IMR-90 (cell line): ENCODE results near the gene LOC101059915.
"Not testable (repeated sequence)": the region's sequence is repeated elsewhere in the genome, so short reads cannot be mapped to it uniquely, and the experiment has no call there.

ENCODE experiments used
- ATAC-seq: fragments of 200-7000 bp; cut with Tn5 transposase; 2 replicates; pipeline ENCODE4 v1.9.1; 2020; ENCODE audit warnings: low read depth, mild to moderate bottlenecking, moderate library complexity
- BruUV-seq: library from RNA; stranded (reverse); fragments of 400-500 nt; replicated peaks from 2 replicates; lab custom pipeline; 2021; lab: Mats Ljungman, UMichigan
- CTCF ChIA-PET: fragments of 300-600 bp; formaldehyde crosslinking; extraction: SDS; loops from one replicate; lab custom pipeline; 2021; ENCODE audit warnings: antibody characterized with exemption; lab: Yijun Ruan, JAX
- POLR2A ChIA-PET: fragments of 300-600 bp; sonication (Branson Sonifier 250); formaldehyde crosslinking; loops from one replicate; lab custom pipeline; 2022; ENCODE audit warnings: antibody characterized with exemption; ENCODE audit not compliant: unreplicated experiment; lab: Charles Lee
- DNase-seq: peaks from one replicate; pipeline ENCODE4 v3.0.0; 2013
- H2AFZ ChIP-seq: replicated peaks from 2 replicates; pipeline ENCODE3; 2013; ENCODE audit warnings: low read length, mild to moderate bottlenecking; ENCODE audit not compliant: poor library complexity
- H2AK5ac ChIP-seq: 2 replicates; pipeline ENCODE4 v1.6.1; 2013; ENCODE audit warnings: low read depth, low read length, inconsistent platforms
- H2AK9ac ChIP-seq: replicated peaks from 2 replicates; pipeline ENCODE3; 2013; ENCODE audit warnings: mild to moderate bottlenecking, low read depth, low read length, moderate library complexity; ENCODE audit not compliant: poor library complexity
- H2BK120ac ChIP-seq: 2 replicates; pipeline ENCODE4 v1.6.1; 2013; ENCODE audit warnings: low read depth, low read length, inconsistent platforms
- H2BK15ac ChIP-seq: 3 replicates; pipeline ENCODE4 v1.6.1; 2013; ENCODE audit warnings: low read depth, low read length, inconsistent platforms
- H2BK20ac ChIP-seq: 2 replicates; pipeline ENCODE4 v1.6.1; 2013; ENCODE audit warnings: low read depth, mild to moderate bottlenecking, inconsistent platforms, low read length, moderate library complexity
- H2BK5ac ChIP-seq: 2 replicates; pipeline ENCODE4 v1.6.1; 2013; ENCODE audit warnings: mild to moderate bottlenecking, low read depth, low read length, inconsistent platforms; ENCODE audit not compliant: poor library complexity, severe bottlenecking
- H3K14ac ChIP-seq: replicated peaks from 2 replicates; pipeline ENCODE4 v1.6.1; 2013; ENCODE audit warnings: low read depth, low read length, inconsistent platforms
- H3K18ac ChIP-seq: 2 replicates; pipeline ENCODE4 v1.6.1; 2013; ENCODE audit warnings: low read depth, low read length, control low read depth
- H3K23ac ChIP-seq: 2 replicates; pipeline ENCODE4 v1.6.1; 2013; ENCODE audit warnings: low read depth, low read length, inconsistent platforms
- H3K27ac ChIP-seq: 2 replicates; pipeline ENCODE4 v1.5.1; 2013; ENCODE audit warnings: mild to moderate bottlenecking, control low read depth, low read length; ENCODE audit not compliant: insufficient read depth
- H3K27me3 ChIP-seq: 2 replicates; pipeline ENCODE4 v1.6.1; 2013; ENCODE audit warnings: low read length; ENCODE audit not compliant: control insufficient read depth, insufficient read depth
- H3K36me3 ChIP-seq: 2 replicates; pipeline ENCODE4 v1.6.1; 2013; ENCODE audit warnings: low read length, mixed read lengths; ENCODE audit not compliant: control insufficient read depth, insufficient read depth
- H3K4ac ChIP-seq: 2 replicates; pipeline ENCODE4 v1.6.1; 2013; ENCODE audit warnings: low read depth, low read length, inconsistent platforms
- H3K4me1 ChIP-seq: 2 replicates; pipeline ENCODE4 v1.6.1; 2013; ENCODE audit warnings: low read length, mixed read lengths; ENCODE audit not compliant: control insufficient read depth, insufficient read depth
- H3K4me2 ChIP-seq: 2 replicates; pipeline ENCODE4 v1.6.1; 2013; ENCODE audit warnings: low read depth, mild to moderate bottlenecking, control low read depth, low read length, moderate library complexity
- H3K4me3 ChIP-seq: 2 replicates; pipeline ENCODE4 v1.5.1; 2013; ENCODE audit warnings: low read depth, mild to moderate bottlenecking, control low read depth, low read length, moderate library complexity; ENCODE audit not compliant: insufficient read depth
- H3K56ac ChIP-seq: 2 replicates; pipeline ENCODE4 v1.6.1; 2013; ENCODE audit warnings: low read length, inconsistent platforms; ENCODE audit not compliant: insufficient read depth; ENCODE audit errors: extremely low read depth
- H3K79me1 ChIP-seq, 2 experiments: 2 replicates each; pipeline ENCODE4 v1.6.1; 2013; ENCODE audit warnings: low read length in 2 of 2, inconsistent platforms in 1 of 2, low read depth in 1 of 2
- H3K9ac ChIP-seq: 2 replicates; pipeline ENCODE4 v1.6.1; 2013; ENCODE audit warnings: low read depth, low read length, control low read depth
- H3K9me1 ChIP-seq: 2 replicates; pipeline ENCODE4 v1.6.1; 2013; ENCODE audit warnings: low read length, inconsistent platforms; ENCODE audit not compliant: insufficient read depth
- H3K9me3 ChIP-seq: 2 replicates; pipeline ENCODE4 v1.6.1; 2013; ENCODE audit warnings: low read length; ENCODE audit not compliant: control insufficient read depth, insufficient read depth
- H4K20me1 ChIP-seq: 2 replicates; pipeline ENCODE4 v1.6.1; 2013; ENCODE audit warnings: low read length, inconsistent platforms; ENCODE audit not compliant: insufficient read depth
- H4K5ac ChIP-seq: 2 replicates; pipeline ENCODE4 v1.6.1; 2013; ENCODE audit warnings: mild to moderate bottlenecking, low read depth, low read length, control low read depth
- H4K8ac ChIP-seq, 2 experiments: 2 replicates each; pipeline ENCODE4 v1.6.1; 2013; ENCODE audit warnings: low read depth in 2 of 2, low read length in 2 of 2, control low read depth in 1 of 2, inconsistent platforms in 1 of 2
- H4K91ac ChIP-seq: 2 replicates; pipeline ENCODE4 v1.6.1; 2013; ENCODE audit warnings: low read depth, low read length, inconsistent platforms; ENCODE audit not compliant: insufficient read depth
- WGBS, 2 experiments: methylation state at CpG; one replicate each; pipeline versions ENCODE4 v1.1.5 to v1.1.7; 2013; ENCODE audit warnings: missing lambda C conversion rate in 2 of 2; ENCODE audit not compliant: insufficient read length in 1 of 2; ENCODE audit errors: extremely low coverage in 2 of 2; 5-methylcytosine and 5-hydroxymethylcytosine counted together
- dilution Hi-C: fragments of 300-500 bp; cut with HindIII; formaldehyde crosslinking; loops from one replicate; pipeline ENCODE4 v1.14.3; 2018; ENCODE audit warnings: low sequenced_read_pairs; ENCODE audit not compliant: unreplicated experiment
- in situ Hi-C: fragments of 300-500 bp; cut with MboI; formaldehyde crosslinking; loops from 3 replicates; pipeline ENCODE4 v1.14.3; 2019; ENCODE audit warnings: low sequenced_read_pairs, inconsistent platforms, mixed read lengths
- intact Hi-C: fragments of 100-400 bp; cut with micrococcal nuclease; formaldehyde crosslinking; loops from 2 replicates; pipeline ENCODE4 v1.10.0; 2022

The LOC101059915 gene

DNA sequence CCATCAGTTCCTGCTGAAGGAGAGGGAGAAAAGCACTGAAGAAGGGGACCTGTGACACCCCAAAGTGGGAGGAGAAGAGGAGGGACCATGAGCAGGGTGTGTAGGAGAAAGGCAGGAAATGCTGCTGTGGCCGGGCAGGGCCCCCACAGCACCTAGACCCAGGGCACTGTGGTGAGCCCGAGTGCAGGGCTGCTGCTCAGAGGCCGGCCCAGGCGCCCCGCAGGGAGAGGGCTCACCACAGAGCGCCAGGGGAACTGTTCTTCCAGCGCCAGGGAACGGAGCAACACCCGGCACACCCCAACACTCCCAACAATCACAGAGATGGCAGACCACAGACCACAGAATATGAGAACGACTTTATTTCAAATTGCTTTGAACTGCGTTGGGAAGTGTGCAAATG lies 4.7 kb upstream of the LOC101059915 start:
- H3K4me1 ChIP-seq, H2BK20ac ChIP-seq, H3K79me1 ChIP-seq, H3K56ac ChIP-seq, H2BK5ac ChIP-seq, H3K36me3 ChIP-seq, H2AK5ac ChIP-seq, H4K91ac ChIP-seq, H3K9me1 ChIP-seq, POLR2A ChIA-PET, H3K27ac ChIP-seq, ATAC-seq, BruUV-seq, H2AK9ac ChIP-seq, H3K4me3 ChIP-seq, H4K5ac ChIP-seq, dilution Hi-C loops, H2AFZ ChIP-seq, H3K4me2 ChIP-seq, H3K18ac ChIP-seq, H4K20me1 ChIP-seq, H3K9ac ChIP-seq, H3K14ac ChIP-seq, CTCF ChIA-PET, H3K27me3 ChIP-seq, H2BK120ac ChIP-seq, intact Hi-C loops, DNase-seq, H3K23ac ChIP-seq, H3K4ac ChIP-seq, H3K9me3 ChIP-seq, H2BK15ac ChIP-seq, H4K8ac ChIP-seq: not testable (repeated sequence)
- in situ Hi-C loops: loop anchor here (25.0 kb wide), 1 partner anchor 200 kb away; no protein-coding TSS in a partner anchor
- WGBS, 2 experiments: no CpG with 5 or more reads among the region's 11 CpGs

- WGBS, 2 experiments: 83% methylated on average over 2 of the region's 8 CpGs; no CpG with 5 or more reads in 1 of the 2 experiments
Measured at GRCh38 chrX:71663238-71663637, 4.1 kb upstream of the LOC101059915 start.

More at GRCh38 chrX:71663238-71663637, 4.1 kb upstream of the LOC101059915 start:
- H3K9ac ChIP-seq, H3K27me3 ChIP-seq, H3K9me3 ChIP-seq, H4K91ac ChIP-seq, H3K14ac ChIP-seq, H2AK9ac ChIP-seq, H3K36me3 ChIP-seq, H3K56ac ChIP-seq, ATAC-seq, H3K4me2 ChIP-seq, H3K27ac ChIP-seq, CTCF ChIA-PET, H4K5ac ChIP-seq, H3K9me1 ChIP-seq, POLR2A ChIA-PET, H2BK15ac ChIP-seq, H3K23ac ChIP-seq, H2AK5ac ChIP-seq, H3K4ac ChIP-seq, H3K4me1 ChIP-seq, BruUV-seq, H2BK120ac ChIP-seq, DNase-seq, H3K4me3 ChIP-seq, H3K79me1 ChIP-seq, H2AFZ ChIP-seq, intact Hi-C loops, H2BK5ac ChIP-seq, dilution Hi-C loops, H4K20me1 ChIP-seq, H4K8ac ChIP-seq, H2BK20ac ChIP-seq, H3K18ac ChIP-seq: not testable (repeated sequence)
- in situ Hi-C loops: loop anchor here (25.0 kb wide), 1 partner anchor 199 kb away; no protein-coding TSS in a partner anchor
